Loucy (cell line): ENCODE results near the gene MDGA2.

ENCODE experiments used
- H2AFZ ChIP-seq: fragments of 200-600 bp; sonication (generic); 2 replicates; pipeline ENCODE4 v1.6.0; 2016; ENCODE audit warnings: antibody characterized with exemption, mild to moderate bottlenecking, low read length, moderate library complexity
- H3F3A ChIP-seq: fragments of 200-600 bp; 2 replicates; pipeline ENCODE4 v1.6.0; 2016; ENCODE audit warnings: antibody characterized with exemption, low read depth, mild to moderate bottlenecking
- H3K27me3 ChIP-seq: fragments of 200-600 bp; sonication (generic); 2 replicates; pipeline ENCODE4 v1.6.1; 2014; ENCODE audit warnings: low read length, mild to moderate bottlenecking; ENCODE audit not compliant: insufficient read depth, poor library complexity, severe bottlenecking
- H3K36me3 ChIP-seq: fragments of 200-600 bp; sonication (generic); 2 replicates; pipeline ENCODE4 v1.6.1; 2016; ENCODE audit warnings: low read length; ENCODE audit not compliant: insufficient read depth
- H3K4me1 ChIP-seq: fragments of 200-600 bp; sonication (generic); 2 replicates; pipeline ENCODE4 v1.5.1; 2014; ENCODE audit warnings: low read length, mild to moderate bottlenecking; ENCODE audit not compliant: insufficient read depth, poor library complexity, severe bottlenecking
- H3K4me2 ChIP-seq: fragments of 200-600 bp; sonication (generic); 2 replicates; pipeline ENCODE4 v1.6.0; 2014; ENCODE audit warnings: antibody characterized with exemption, low read length, low read depth, mild to moderate bottlenecking; ENCODE audit not compliant: poor library complexity, severe bottlenecking
- H3K4me3 ChIP-seq: fragments of 200-600 bp; sonication (generic); 2 replicates; pipeline ENCODE4 v1.5.1; 2014; ENCODE audit warnings: low read length, mild to moderate bottlenecking, mixed read lengths; ENCODE audit not compliant: poor library complexity, severe bottlenecking
- H3K79me2 ChIP-seq: fragments of 200-600 bp; sonication (generic); 2 replicates; pipeline ENCODE4 v1.6.1; 2014; ENCODE audit warnings: low read length; ENCODE audit not compliant: insufficient read depth
- H3K9ac ChIP-seq: fragments of 200-600 bp; sonication (generic); 2 replicates; pipeline ENCODE4 v1.6.0; 2014; ENCODE audit warnings: mild to moderate bottlenecking, low read depth, low read length, moderate library complexity; ENCODE audit not compliant: poor library complexity, severe bottlenecking
- H3K9me2 ChIP-seq: fragments of 200-600 bp; sonication (generic); replicated peaks from 2 replicates; pipeline ENCODE4 v1.6.1; 2016; ENCODE audit warnings: low read depth, low read length, mixed read lengths
- H3K9me3 ChIP-seq: fragments of 200-600 bp; sonication (generic); 2 replicates; pipeline ENCODE4 v1.6.1; 2014; ENCODE audit warnings: mild to moderate bottlenecking, antibody characterized with exemption, low read length, low read depth; ENCODE audit not compliant: insufficient read depth
- H4K20me1 ChIP-seq: fragments of 200-600 bp; sonication (generic); 2 replicates; pipeline ENCODE4 v1.6.0; 2014; ENCODE audit warnings: antibody characterized with exemption, low read length, mild to moderate bottlenecking; ENCODE audit not compliant: insufficient read depth, poor library complexity, severe bottlenecking
- EZH2phosphoT487 ChIP-seq: fragments of 200-600 bp; IDR thresholded peaks from 2 replicates; pipeline ENCODE4 v1.6.1; 2018; ENCODE audit warnings: antibody characterized with exemption, mild to moderate bottlenecking, moderate library complexity, borderline replicate concordance
- TF ChIP-seq, protein P1 (sequence below): fragments of 200-600 bp; sonication (generic); conservative IDR thresholded peaks from 2 replicates; pipeline ENCODE4 v1.5.1; 2014; ENCODE audit warnings: mild to moderate bottlenecking, antibody characterized with exemption, low read length

The MDGA2 gene

DNA sequence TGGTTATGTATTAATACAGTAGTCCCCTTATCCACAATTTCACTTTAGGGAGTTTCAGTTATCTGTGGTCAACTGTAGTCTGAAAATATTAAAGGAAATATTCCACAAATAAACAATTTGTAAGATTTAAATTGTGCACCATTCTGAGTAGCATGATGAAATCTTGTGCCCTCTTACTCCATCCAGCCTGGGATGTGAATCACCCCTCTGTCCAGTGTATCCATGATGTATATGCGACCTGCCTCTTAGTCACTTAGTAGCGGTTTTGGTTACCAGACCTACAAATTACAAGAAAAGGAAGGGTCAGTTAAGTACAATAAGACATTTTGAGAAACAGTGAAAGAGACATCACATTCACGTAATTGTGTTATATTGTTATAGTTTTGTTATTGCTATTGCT lies 39.9 kb upstream of the MDGA2 start:
- Histone ChIP-seq H3K36me3 (no peaks in the 10 kb centered on the region), H3K9me2 (no peaks in the 10 kb centered on the region), H4K20me1 (no peaks in the 10 kb centered on the region)

GRCh38 chr14:47710581-47710980 lies 35.2 kb upstream of the MDGA2 start:
- H2AFZ ChIP-seq = no peak overlapping the region
- H3K4me2 ChIP-seq = no peak overlapping the region
- no peaks in the 10 kb centered on the region for H3K27me3 ChIP-seq
- TF ChIP-seq EZH2phosphoT487 = no peak
- TF ChIP-seq, protein P1, sequence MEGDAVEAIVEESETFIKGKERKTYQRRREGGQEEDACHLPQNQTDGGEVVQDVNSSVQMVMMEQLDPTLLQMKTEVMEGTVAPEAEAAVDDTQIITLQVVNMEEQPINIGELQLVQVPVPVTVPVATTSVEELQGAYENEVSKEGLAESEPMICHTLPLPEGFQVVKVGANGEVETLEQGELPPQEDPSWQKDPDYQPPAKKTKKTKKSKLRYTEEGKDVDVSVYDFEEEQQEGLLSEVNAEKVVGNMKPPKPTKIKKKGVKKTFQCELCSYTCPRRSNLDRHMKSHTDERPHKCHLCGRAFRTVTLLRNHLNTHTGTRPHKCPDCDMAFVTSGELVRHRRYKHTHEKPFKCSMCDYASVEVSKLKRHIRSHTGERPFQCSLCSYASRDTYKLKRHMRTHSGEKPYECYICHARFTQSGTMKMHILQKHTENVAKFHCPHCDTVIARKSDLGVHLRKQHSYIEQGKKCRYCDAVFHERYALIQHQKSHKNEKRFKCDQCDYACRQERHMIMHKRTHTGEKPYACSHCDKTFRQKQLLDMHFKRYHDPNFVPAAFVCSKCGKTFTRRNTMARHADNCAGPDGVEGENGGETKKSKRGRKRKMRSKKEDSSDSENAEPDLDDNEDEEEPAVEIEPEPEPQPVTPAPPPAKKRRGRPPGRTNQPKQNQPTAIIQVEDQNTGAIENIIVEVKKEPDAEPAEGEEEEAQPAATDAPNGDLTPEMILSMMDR = no peak
- no peaks in the 10 kb centered on the region for H3F3A ChIP-seq
- no peak overlapping the region for H3K4me3 ChIP-seq
- no peak overlapping the region for H3K9ac ChIP-seq
- H4K20me1 ChIP-seq = no peaks in the 10 kb centered on the region
- no peaks in the 10 kb centered on the region for H3K9me2 ChIP-seq
- H3K9me3 ChIP-seq = no peaks in the 10 kb centered on the region
- H3K4me1 ChIP-seq = no peaks in the 10 kb centered on the region
- H3K36me3 ChIP-seq = no peaks in the 10 kb centered on the region
- H3K79me2 ChIP-seq = no peaks in the 10 kb centered on the region

More for the DNA sequence above, 39.9 kb upstream of the MDGA2 start:
- H3K4me1 ChIP-seq = no peaks in the 10 kb centered on the region
- H3K79me2 ChIP-seq = no peaks in the 10 kb centered on the region
- H3K9me3 ChIP-seq = no peaks in the 10 kb centered on the region
- H3F3A ChIP-seq = no peaks in the 10 kb centered on the region
- no peak overlapping the region for H2AFZ ChIP-seq
- TF ChIP-seq, protein P1 = no peak
- TF ChIP-seq EZH2phosphoT487 = no peak
- no peaks in the 10 kb centered on the region for H3K27me3 ChIP-seq
- H3K4me2 ChIP-seq = no peak overlapping the region
- H3K4me3 ChIP-seq = no peak overlapping the region
- no peak overlapping the region for H3K9ac ChIP-seq

GRCh38 chr14:47705683-47706082 lies 30.3 kb upstream of the MDGA2 start:
- Histone ChIP-seq H3K4me1 (no peaks in the 10 kb centered on the region), H3K4me3 (no peak overlapping the region), H3K9ac (no peak overlapping the region), H3K9me3 (no peaks in the 10 kb centered on the region), H2AFZ (no peak overlapping the region), H4K20me1 (no peaks in the 10 kb centered on the region), H3K4me2 (no peak overlapping the region), H3K27me3 (no peaks in the 10 kb centered on the region), H3K36me3 (no peaks in the 10 kb centered on the region), H3K9me2 (no peaks in the 10 kb centered on the region), H3K79me2 (no peaks in the 10 kb centered on the region), H3F3A (no peaks in the 10 kb centered on the region)
- TF ChIP-seq EZH2phosphoT487 = no peak
- TF ChIP-seq, protein P1 = no peak
